T-helper 2 cell treated with Interferon-gamma antibody and Interleukin-4, amounts not matched to agents 5 μg/mL and 100 μg/mL, for 36 hours (primary cell): ENCODE measurements around the gene C1QTNF4.

Source experiments
- DNase-seq: peaks from one replicate; pipeline ENCODE4 v3.0.0; 2021; ENCODE audit warnings: low spot score
- H3K27ac Mint-ChIP-seq: one replicate; pipeline ENCODE4 v1.8.0; 2021; ENCODE audit warnings: mild to moderate bottlenecking, mixed read lengths
- H3K27me3 Mint-ChIP-seq: one replicate; pipeline ENCODE4 v1.8.0; 2021; ENCODE audit warnings: low read depth, mixed read lengths
- H3K36me3 Mint-ChIP-seq: one replicate; pipeline ENCODE4 v1.8.0; 2021; ENCODE audit warnings: low read depth, mixed read lengths
- H3K4me1 Mint-ChIP-seq: one replicate; pipeline ENCODE4 v1.8.0; 2021; ENCODE audit warnings: low read depth, mixed read lengths
- H3K4me3 Mint-ChIP-seq: one replicate; pipeline ENCODE4 v1.8.0; 2022; ENCODE audit warnings: mild to moderate bottlenecking, moderate library complexity, mixed read lengths
- H3K9me3 Mint-ChIP-seq: one replicate; pipeline ENCODE4 v1.8.0; 2021; ENCODE audit warnings: mixed read lengths

C1QTNF4 gene

GRCh38 chr11:47587723-47588326 is 6.4 kb downstream of the C1QTNF4 start:
- no peak for DNase-seq
- Mint-ChIP-seq H3K36me3 (peaks cover 12% of the 10 kb centered on the region), H3K27me3 (peaks cover 5% of the 10 kb centered on the region), H3K4me3 (no peak overlapping the region), H3K27ac (no peak overlapping the region), H3K9me3 (no peaks in the 10 kb centered on the region), H3K4me1 (peaks cover 8% of the 10 kb centered on the region)

GRCh38 chr11:47587039-47587716 is 7.0 kb downstream of the C1QTNF4 start:
- H3K4me3 Mint-ChIP-seq, result no peak overlapping the region
- DNase-seq, result no peak
- H3K4me1 Mint-ChIP-seq, result peaks cover 6% of the 10 kb centered on the region

GRCh38 chr11:47586098-47586855 is 7.9 kb downstream of the C1QTNF4 start, which contains the start of gene FAM180B:
FAM180B (plus strand) TSS chr11:47586678; CDS start chr11:47586769, 91 bp downstream.
- peak within 1 kb of the TSS; percentile 31 for H3K27ac Mint-ChIP-seq

More at GRCh38 chr11:47587039-47587716, 7.0 kb downstream of the C1QTNF4 start:
- Mint-ChIP-seq H3K36me3 (peaks cover 17% of the 10 kb centered on the region), H3K9me3 (no peaks in the 10 kb centered on the region), H3K27me3 (no peaks in the 10 kb centered on the region), H3K27ac (peak overlapping the region; percentile 31)

DNA sequence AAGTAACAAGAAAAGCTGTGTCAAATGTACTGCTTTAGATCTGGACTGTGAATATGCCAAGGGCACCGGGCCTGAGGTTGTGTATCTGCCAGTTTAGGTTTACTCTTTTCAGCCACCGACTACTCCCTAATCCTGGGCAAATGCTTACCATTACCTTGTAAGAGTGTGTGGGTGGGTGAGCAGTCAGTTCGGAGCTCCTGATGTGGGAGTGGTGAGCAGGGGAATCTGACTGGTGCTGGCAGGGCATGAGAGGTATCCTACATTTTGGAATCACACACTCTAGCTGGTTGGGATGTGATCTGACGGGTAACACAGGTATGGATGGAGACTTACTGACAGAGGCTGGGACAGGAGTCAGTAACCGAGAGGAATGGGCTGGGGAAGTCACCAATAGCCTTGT is 10.4 kb downstream of the C1QTNF4 start:
- H3K27me3 Mint-ChIP-seq, result no peaks in the 10 kb centered on the region
- no peak overlapping the region for H3K4me3 Mint-ChIP-seq
- peaks cover 37% of the 10 kb centered on the region for H3K36me3 Mint-ChIP-seq
- H3K27ac Mint-ChIP-seq, result no peak overlapping the region
- peaks cover 12% of the 10 kb centered on the region for H3K4me1 Mint-ChIP-seq
- H3K9me3 Mint-ChIP-seq, result no peaks in the 10 kb centered on the region
- DNase-seq, result no peak

More at GRCh38 chr11:47586098-47586855, 7.9 kb downstream of the C1QTNF4 start, which contains the start of gene FAM180B:
- Mint-ChIP-seq H3K4me1 (no peaks in the 10 kb centered on the region), H3K4me3 (no peak within 1 kb of the TSS), H3K9me3 (no peaks in the 10 kb centered on the region), H3K36me3 (peaks cover 23% of the 10 kb centered on the region), H3K27me3 (no peaks in the 10 kb centered on the region)
- no peak for DNase-seq

DNA sequence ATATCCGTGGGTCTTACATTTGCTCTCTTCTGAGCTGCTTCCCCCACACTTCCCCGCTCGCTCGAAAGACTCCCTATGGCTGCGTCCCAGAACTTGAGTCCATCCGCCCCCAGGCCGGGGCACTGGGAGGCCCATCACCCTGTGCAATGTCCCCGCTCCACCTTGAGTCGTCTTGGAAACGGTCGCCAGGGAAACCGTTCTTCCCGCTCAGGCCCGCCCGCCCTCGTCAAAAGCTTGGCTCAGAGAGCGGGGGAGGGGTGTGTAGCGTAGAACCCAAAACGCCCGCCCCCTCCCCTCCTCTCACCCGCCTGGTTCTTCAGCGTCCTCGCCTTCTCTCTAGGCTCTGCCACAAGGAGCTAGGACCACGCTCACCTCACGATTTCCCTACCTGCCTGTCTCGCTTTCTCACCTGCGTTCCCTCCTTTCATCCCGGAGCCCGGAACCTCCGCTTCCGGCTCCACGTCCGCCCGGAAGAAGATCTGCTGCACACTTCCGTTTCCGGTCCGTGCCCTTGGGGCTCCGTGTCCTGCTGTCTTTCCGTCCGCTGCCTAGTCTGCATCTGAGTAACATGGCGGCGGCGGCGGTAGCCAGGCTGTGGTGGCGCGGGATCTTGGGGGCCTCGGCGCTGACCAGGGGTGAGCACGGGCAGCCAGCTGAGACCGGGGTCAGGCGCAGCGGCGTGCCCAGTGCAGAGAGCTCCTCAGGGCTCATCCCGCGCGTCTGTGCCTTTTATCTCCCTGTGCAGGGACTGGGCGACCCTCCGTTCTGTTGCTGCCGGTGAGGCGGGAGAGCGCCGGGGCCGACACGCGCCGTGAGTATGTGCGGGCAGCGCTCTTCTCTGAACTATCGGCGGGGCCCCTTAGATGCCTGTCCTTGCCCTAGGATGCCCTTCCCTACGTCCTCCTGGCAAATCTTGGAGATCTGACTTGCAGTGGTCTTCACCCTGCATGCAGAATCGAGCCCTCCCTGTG is 15.4 kb downstream of the C1QTNF4 start, which contains the start of the genes KBTBD4 and NDUFS3:
Gene KBTBD4, minus strand, starts transcription at position 447 of the 971 bp plus-strand sequence. Its CDS starts 19 bp downstream, at position 428.
Gene NDUFS3, plus strand, starts transcription at position 551 of the 971 bp plus-strand sequence. Its CDS starts 18 bp downstream, at position 569.
- Mint-ChIP-seq H3K27ac (peak within 1 kb of the TSS; percentile 99), H3K36me3 (peaks cover 49% of the 10 kb centered on the region), H3K4me3 (peak within 1 kb of the TSS; percentile 100), H3K4me1 (peaks cover 24% of the 10 kb centered on the region), H3K27me3 (no peaks in the 10 kb centered on the region), H3K9me3 (no peaks in the 10 kb centered on the region)
- DNase-seq, result peak; percentile 88

GRCh38 chr11:47577460-47578041 is 16.7 kb downstream of the C1QTNF4 start:
- H3K4me1 Mint-ChIP-seq, result peaks cover 24% of the 10 kb centered on the region
- H3K27me3 Mint-ChIP-seq, result no peaks in the 10 kb centered on the region
- peaks cover 51% of the 10 kb centered on the region for H3K36me3 Mint-ChIP-seq
- H3K4me3 Mint-ChIP-seq, result peak overlapping the region; percentile 100
- no peak overlapping the region for H3K27ac Mint-ChIP-seq
- no peak for DNase-seq
- H3K9me3 Mint-ChIP-seq, result no peaks in the 10 kb centered on the region

- Mint-ChIP-seq H3K27ac (no peak overlapping the region), H3K4me1 (peaks cover 11% of the 10 kb centered on the region), H3K36me3 (peaks cover 44% of the 10 kb centered on the region), H3K27me3 (no peaks in the 10 kb centered on the region), H3K9me3 (no peaks in the 10 kb centered on the region), H3K4me3 (no peak overlapping the region)
- no peak for DNase-seq
These were observed 20.9 kb downstream of the C1QTNF4 start for GRCh38 chr11:47573321-47573720.

- Mint-ChIP-seq H3K27ac (no peak overlapping the region), H3K36me3 (peaks cover 44% of the 10 kb centered on the region), H3K4me1 (peaks cover 7% of the 10 kb centered on the region), H3K9me3 (no peaks in the 10 kb centered on the region), H3K27me3 (no peaks in the 10 kb centered on the region), H3K4me3 (no peak overlapping the region)
- no peak for DNase-seq
These were observed 21.4 kb downstream of the C1QTNF4 start for GRCh38 chr11:47572715-47573255.

DNA sequence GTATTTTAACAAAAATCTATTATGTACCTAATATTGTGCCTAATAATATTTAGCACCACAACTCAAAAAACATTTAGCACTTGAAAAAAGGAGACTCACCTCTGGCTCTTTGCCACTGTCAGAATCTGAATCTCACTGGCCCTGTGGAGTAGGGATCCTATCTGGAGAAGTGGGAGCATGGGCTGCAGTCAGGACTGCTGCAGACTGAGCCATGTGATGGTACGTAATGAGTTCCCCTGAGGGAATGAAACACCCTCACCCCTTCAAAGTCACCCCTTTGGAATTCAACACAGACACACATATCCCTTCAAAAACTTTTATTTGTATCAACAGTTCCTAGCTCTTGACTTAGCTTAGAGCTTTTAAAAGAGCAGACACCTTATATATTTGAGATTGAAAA is 22.3 kb downstream of the C1QTNF4 start:
- H3K4me1 Mint-ChIP-seq, result peaks cover 2% of the 10 kb centered on the region
- H3K27ac Mint-ChIP-seq, result no peak overlapping the region
- no peak for DNase-seq
- no peak overlapping the region for H3K4me3 Mint-ChIP-seq
- H3K36me3 Mint-ChIP-seq, result peaks cover 40% of the 10 kb centered on the region
- H3K27me3 Mint-ChIP-seq, result no peaks in the 10 kb centered on the region
- H3K9me3 Mint-ChIP-seq, result no peaks in the 10 kb centered on the region

GRCh38 chr11:47571357-47571729 is 22.9 kb downstream of the C1QTNF4 start:
- no peak overlapping the region for H3K27ac Mint-ChIP-seq
- no peak for DNase-seq
- no peaks in the 10 kb centered on the region for H3K27me3 Mint-ChIP-seq
- H3K4me1 Mint-ChIP-seq, result peaks cover 7% of the 10 kb centered on the region
- H3K9me3 Mint-ChIP-seq, result no peaks in the 10 kb centered on the region
- H3K36me3 Mint-ChIP-seq, result peaks cover 40% of the 10 kb centered on the region
- no peak overlapping the region for H3K4me3 Mint-ChIP-seq

GRCh38 chr11:47570651-47571356 is 23.4 kb downstream of the C1QTNF4 start:
- Mint-ChIP-seq H3K36me3 (peaks cover 38% of the 10 kb centered on the region), H3K9me3 (no peaks in the 10 kb centered on the region), H3K27ac (no peak overlapping the region), H3K4me3 (no peak overlapping the region), H3K27me3 (no peaks in the 10 kb centered on the region), H3K4me1 (peaks cover 8% of the 10 kb centered on the region)
- no peak for DNase-seq

GRCh38 chr11:47569646-47570045 is 24.6 kb downstream of the C1QTNF4 start:
- H3K4me1 Mint-ChIP-seq, result peaks cover 9% of the 10 kb centered on the region
- no peak overlapping the region for H3K4me3 Mint-ChIP-seq
- H3K36me3 Mint-ChIP-seq, result peaks cover 33% of the 10 kb centered on the region
- no peak for DNase-seq
- H3K9me3 Mint-ChIP-seq, result no peaks in the 10 kb centered on the region
- H3K27me3 Mint-ChIP-seq, result no peaks in the 10 kb centered on the region
- H3K27ac Mint-ChIP-seq, result no peak overlapping the region
